Activated CD8-positive, alpha-beta memory T cell treated with anti-CD3 and anti-CD28 coated beads for 4 hours (primary cell): ENCODE results near the gene THOC6.
A peak's percentile ranks its signal among the peaks of the same experiment; 100 is the strongest.

Experiments
- DNase-seq, 2 donors: peaks; one replicate each; pipeline ENCODE4 v3.0.0-alpha.2; 2020; ENCODE audit warnings: low read depth in 2 of 2

THOC6 gene

DNA sequence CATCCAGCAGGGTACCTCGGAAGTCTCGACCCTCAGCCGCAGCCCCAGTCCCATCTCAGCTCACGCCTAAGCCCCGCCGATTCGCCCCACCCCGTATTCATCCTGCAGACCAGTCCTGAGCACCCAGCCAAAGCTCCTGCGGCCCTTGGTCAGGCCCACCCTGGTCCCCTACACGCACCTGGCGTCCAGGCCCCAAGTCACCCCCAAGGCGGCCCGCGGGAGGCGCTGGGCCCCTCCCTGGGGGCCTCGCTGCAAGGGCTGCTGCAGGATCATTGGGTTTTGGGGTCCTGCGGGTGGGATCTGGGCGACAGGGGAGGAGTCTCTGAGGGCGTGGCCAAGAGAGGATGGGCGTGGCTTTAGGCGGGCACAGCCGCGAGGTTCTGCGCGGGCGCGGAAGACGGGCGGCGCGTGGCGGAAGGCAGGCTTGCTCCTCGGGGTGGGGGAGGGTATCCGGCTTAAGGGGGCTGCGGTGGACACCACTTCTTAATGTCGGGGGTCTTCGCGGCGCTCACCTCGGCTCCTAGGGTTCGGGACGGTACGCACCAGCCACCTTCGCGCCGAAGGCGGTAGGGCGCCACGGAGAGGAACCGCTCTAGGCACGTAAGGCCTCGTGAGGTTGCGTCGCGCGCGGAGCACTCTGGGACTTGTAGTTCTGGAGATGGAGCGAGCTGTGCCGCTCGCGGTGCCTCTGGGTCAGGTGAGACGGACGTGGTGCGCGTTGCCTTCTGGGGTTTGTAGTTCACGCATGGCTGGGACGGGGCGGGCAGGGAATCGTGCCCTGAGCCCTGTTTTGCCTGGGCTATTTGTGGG, at the start of gene THOC6, which contains the start of gene HCFC1R1:
THOC6 (plus strand) TSS at position 367 of the 810 bp plus-strand sequence; CDS start at position 659, 292 bp downstream.
HCFC1R1 (minus strand) TSS at position 274 of the 810 bp plus-strand sequence; CDS start at position 273, 1 bp downstream.
- peak; percentile 88 to 91 for DNase-seq

- DNase-seq, result no peak
These were observed 49.3 kb upstream of the THOC6 start for GRCh38 chr16:2974319-2975056.

GRCh38 chr16:2975161-2975795, 48.6 kb upstream of the THOC6 start:
- DNase-seq, result no peak

- no peak for DNase-seq
These were observed 47.6 kb upstream of the THOC6 start for GRCh38 chr16:2976201-2976600.

DNA sequence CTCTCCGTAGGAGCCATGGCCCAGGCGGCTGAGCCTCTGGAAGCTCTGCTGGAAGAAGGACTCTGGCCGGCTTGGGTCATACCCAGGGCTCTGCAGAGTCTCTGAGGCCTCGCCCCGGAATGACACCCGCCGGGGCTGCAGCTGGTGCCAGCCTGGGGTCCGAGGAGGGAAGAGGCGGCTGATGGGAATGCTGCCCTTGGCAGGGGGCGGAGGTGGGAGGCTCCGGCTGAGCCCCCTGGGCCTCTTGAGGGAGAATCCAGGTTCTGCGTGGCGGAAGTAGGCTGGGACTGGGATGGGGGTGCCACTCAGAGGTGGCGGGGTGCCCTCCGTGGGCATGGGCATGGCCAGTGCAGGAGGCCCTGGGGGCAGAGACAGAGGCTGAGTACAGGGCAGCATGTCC, 47.2 kb upstream of the THOC6 start:
- no peak for DNase-seq

DNA sequence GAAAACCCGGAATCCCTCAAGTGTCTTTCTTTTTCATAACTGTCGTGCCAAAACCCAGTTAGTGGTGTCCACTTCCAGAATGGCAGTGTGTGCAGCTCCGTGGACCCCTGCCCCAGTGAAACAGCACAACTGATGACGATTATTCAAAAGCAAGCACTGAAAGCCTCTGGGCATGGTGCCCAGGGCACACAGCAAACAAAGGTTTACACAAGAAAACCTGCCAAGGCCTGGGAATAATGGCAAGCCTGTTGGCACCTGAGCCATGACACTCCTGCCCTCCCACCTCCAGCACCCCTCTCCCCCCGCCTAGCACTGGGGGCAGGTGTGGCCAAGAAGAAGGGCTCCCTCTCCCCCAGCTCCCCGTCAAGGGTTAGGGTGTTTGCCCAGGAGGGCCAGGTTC, 46.4 kb upstream of the THOC6 start:
- no peak for DNase-seq

DNA sequence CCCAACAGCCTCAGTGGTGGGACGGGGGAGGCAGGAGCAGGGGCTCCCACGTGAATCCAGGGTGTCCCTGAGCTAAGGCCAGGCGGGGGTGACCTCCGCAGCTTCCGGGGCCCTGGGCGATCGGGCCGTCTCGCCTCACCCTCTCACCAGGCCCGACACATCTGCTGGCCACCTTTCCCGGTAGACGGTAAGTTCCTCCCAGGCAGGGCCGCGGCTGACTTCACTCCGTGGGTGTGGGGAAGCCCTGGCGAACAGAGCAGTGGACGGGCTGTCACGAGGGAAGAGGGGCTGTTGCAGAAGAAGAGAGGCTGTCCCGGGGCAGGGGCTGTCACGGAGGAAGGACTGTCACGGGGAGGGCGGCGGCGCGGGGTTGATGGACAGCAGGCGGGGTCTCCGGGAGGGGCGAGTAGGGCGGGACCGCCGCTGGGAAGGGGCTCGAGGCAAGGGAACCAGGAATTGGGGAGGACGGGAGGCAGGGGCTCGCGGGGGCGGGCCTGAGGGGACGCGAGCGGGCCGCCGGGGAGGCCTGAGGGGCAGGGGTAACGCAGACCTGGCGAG, 44.1 kb upstream of the THOC6 start:
- DNase-seq, result no peak

DNA sequence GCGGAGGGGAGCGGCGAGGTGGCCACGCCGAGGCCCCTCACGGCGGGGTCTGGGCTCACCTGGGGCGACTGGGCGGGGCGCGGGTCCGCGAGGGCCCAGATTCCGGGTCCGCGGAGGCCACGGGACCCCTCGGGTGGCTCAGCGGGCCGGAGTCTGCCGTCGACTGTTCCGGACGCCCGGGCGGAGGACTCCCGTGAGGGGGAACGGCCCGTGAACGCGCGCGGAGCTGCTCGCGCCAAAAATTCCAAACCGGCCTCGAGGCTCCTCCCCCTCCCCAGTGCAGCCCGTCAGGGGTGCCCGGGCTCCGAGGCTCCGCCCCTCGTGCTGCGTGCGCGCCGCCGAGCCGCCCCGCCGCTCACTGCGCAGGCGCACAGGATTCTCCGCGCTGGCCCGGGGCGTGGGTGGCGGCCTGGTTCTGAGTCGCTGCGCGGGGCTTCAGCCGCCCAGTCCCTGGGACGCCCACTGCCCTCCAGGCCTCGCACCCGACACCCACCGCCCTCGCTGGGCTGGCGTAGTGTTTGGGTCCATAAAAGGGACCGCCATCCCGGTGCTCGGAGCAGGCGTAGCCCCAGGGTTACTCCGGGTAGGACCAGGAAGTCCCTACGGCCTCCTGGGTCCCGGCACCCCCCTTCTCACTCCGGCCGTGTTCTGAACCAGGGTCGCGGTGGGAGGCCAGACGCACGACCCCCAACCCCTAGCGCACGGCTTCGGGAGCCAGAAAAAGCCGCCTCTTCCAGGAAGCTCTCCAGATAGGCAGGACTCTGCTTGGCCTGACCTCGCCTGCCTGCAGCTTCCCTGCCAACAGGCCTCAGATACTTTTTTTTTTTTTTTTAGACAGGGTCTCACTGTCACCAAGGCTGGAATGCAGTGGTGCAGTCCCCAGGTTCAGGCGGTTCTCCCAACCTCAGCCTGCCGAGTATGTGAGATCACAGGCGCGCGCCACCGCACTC, 43.3 kb upstream of the THOC6 start, which contains the start of gene PKMYT1:
PKMYT1 (minus strand) TSS at position 220 of the 950 bp plus-strand sequence. CDS start 789 bp downstream, outside the sequence.
- peak; percentile 79 to 86 for DNase-seq

DNA sequence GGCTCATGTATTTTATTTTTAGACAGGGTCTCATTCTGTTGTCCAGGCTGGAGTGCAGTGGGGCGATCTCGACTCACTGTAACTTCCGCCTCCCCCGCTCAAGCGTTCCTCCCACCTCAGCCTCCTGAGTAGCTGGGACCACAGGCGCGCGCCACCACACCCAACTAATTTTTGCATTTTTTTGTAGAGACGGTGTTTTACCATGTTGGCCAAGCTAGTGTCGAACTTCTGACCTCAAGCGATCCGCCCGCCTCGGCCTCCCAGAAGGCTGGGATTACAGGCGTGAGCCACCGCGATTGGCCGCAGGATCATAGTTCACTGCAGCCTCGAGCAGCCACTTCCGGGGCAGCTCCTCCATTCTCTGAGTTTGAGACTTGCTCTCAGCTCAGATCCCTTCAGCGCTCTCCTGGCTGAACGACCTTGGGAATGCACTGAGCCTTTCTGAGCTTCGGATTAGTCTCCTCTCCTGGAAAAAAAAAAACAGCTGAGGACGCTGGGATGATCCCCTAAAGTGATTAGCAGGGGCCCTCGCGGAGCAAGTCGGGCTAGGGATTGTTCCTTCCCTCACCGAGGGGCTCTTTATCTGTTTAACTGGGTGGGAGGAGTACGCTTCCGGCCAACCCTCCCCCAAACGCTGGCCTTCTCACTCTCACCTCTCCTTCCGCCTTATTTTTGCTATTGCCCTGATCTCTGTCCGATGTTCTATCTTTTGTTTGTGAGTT, 42.5 kb upstream of the THOC6 start:
- DNase-seq, result no peak

- no peak for DNase-seq
These were observed 42.0 kb upstream of the THOC6 start for GRCh38 chr16:2981899-2982250.

DNA sequence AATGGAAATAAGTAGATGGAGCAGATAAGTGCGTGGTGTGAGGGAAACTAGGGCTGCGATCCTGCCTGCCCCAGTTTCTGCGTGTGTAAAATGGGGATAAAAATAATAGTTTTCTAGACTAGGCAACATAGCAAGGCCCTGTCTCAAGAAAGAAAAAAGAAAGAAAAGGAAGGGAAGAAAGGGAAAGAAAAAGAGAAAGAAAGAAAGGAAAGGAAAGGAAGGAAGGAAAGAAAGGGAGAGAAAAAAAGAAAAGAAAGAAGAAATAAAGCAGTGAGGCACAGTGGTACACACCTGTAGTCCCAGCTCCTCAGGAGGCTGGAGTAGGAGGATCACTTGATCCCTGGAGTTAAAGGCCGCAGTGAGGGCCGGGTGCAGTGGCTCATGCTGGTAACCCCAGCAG, 41.4 kb upstream of the THOC6 start:
- no peak for DNase-seq

DNA sequence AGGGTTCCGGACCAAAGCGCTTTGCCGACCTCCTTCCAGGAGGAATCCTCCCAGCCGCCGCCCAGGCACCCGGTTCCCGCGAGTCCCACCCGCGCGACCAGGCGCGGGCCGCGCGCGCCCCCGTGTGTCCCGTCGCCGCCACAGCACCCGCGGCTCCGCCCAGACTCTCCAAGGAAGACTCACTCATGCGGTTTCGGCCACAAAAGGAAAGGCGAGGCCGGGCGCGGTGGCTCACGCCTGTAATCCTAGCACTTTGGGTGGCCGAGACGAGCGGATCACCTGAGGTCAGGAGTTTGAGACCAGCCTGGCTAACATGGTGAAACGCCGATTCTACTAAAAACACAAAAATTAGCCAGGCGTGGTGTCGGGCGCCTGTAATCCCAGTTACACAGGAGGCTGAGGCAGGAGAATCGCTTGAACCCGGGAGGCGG, 40.1 kb upstream of the THOC6 start:
- DNase-seq, result peak in 1 of 2 donors; percentile 33

DNA sequence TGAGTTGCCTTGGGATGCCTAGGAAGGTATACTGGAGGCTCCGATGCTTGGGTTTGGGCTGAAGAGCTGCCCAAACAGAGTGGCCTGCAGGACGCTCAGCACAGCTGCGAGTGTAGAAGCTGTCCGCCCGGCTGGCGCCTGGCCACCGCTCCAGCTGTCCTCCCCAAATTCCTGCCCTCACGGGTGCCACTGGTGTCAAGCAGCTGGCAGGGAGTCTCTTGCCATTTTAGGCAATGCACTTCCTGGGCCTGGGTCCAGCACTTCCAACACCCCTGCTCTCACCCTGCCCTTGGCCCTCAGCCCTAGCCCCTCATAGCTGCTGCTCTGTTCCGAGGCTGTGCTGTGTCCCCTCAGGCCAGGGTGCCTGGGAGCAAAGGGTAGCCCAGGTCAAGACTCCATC, 38.4 kb upstream of the THOC6 start:
- DNase-seq, result no peak

DNA sequence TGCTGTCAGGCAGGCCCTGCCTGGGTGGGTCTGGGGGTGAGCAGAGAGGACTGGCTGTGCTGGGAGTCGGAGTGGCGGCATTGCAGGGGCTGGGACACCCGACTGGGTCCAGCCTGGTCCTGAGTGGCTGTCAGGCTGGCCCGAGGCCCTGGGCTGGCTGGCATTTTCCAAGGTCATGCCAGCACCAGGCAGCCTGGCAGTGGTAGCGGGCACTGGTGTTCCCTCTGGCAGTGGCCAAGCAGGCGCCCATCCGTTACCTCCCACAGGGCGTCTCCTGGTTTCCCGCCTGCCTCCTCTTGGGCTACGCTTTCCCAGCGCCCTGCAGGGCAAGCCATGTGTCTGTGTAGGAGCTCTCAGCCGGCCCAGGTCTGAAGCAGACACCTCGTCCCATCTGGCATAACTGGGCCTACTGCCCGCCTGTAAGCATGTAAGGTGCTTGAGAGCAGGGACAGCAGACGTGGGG, 37.9 kb upstream of the THOC6 start:
- DNase-seq, result no peak

DNA sequence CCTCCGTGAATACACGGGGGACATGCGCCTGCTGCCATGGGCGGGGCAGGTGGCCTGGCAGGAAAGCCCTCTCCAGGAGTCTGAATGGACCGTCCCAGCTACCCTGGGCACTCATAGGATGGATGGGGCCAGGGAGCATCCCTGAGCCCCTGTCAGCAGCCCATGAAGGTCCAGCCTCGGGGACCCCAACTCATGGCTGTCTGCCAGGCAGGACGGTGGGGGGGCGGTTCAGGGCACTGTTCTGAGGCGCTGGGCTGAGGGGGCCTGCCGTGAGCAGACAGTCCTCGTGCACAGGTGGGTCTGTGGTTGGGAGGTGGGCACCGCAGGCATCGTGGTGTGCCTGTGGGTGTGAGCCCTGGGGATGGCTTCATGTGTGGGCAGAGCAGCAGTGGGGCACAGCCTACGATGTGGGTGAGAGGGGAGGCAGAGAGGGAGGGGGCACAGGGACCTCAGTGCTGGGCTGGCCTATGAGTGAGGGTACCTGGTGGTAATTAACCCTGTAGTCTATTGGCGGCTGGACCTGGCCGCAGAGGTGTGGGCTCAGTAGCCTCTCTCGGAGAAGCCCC, 37.1 kb upstream of the THOC6 start:
- no peak for DNase-seq

DNA sequence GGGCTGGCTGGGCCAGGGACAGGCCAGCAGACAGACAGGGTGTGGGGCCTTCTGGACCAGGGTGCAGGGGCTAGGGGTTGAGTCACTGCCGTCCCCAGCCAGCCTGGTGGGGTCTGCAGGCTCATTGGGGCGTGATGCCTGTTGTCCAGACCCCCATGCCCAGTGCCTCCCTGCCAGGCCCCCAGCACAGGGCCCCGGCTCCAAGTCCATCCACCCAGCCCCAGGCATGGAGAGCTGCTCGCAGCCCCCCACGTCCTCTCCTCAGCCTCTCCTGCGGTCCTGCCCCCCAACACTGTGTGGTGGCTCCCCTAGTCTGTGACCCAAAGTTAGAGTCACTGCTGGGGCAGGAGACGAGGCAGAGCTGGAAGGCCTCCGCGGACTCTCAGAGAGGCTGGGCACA, 36.5 kb upstream of the THOC6 start:
- no peak for DNase-seq

DNA sequence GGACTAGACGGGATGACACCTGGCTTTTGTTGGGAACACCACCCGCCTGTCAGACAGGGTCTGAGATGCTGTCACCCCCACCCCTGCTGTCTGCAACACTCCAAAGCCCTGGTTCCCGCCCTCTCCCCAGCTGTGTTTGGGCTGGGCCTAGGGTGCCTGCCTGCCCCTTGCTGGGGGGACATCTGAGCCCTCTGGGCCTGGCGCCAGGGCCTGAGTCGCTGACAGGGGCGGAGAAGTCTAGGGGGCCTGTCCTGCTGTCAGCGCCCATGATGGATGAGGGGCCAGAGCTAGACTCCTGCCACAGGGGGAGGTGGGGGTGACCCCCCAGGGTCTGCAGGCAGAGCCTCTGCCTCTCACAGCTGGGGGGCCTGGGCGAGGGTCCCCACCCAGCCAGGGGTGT, 36.0 kb upstream of the THOC6 start:
- no peak for DNase-seq

GRCh38 chr16:2988590-2989099, 35.2 kb upstream of the THOC6 start:
- DNase-seq, result no peak

DNA sequence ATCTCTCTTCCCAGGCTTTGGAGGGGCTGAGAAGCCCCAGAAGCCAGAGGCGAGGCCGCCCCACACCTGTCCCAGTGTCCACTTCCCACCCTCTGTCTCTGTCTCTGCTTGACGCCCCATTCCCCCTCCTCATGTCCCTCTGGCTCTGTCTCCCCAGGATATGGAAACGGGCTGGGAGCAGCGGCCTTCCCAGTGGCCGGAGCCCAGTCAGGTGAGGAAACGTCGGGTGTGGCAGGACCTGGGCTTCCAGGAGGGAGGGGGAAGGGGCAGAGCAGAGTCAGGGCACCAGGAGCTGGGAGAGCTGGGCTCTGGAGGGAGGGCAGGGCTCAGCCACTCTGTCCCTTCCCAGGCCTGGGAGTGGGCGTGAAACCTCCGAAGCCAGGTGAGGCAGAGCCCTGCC, 32.9 kb upstream of the THOC6 start:
- no peak for DNase-seq
